HepG2 (cell line): Measurements from ENCODE around the gene SOCS1. TPM values are rescaled to one million over a fixed set of nuclear protein-coding genes. Genes with fewer than 3 reads are reported as not detected.
A peak's percentile ranks its signal among the peaks of the same experiment; 100 is the strongest.

ENCODE experiments used
- CENPT ChIP-seq: sonication (generic); formaldehyde crosslinking; IDR thresholded peaks from 2 replicates; pipeline ENCODE4 v1.8.0; 2022; ENCODE audit warnings: low read depth, mild to moderate bottlenecking, moderate library complexity, missing genetic modification reagents
- CSRNP1 ChIP-seq: sonication (generic); formaldehyde crosslinking; IDR thresholded peaks from 2 replicates; pipeline ENCODE4 v1.8.1; 2023; ENCODE audit warnings: mild to moderate bottlenecking, missing genetic modification reagents
- E2F2 ChIP-seq: sonication (generic); formaldehyde crosslinking; IDR thresholded peaks from 2 replicates; pipeline ENCODE4 v1.4.0; 2020; ENCODE audit warnings: missing genetic modification reagents, borderline replicate concordance
- GFI1 ChIP-seq: sonication (generic); formaldehyde crosslinking; IDR thresholded peaks from 2 replicates; pipeline ENCODE4 v1.5.0; 2020; ENCODE audit warnings: missing genetic modification reagents, mild to moderate bottlenecking, borderline replicate concordance
- HBP1 ChIP-seq: IDR thresholded peaks from 2 replicates; pipeline ENCODE4 v1.6.1; 2016; ENCODE audit warnings: low read depth, control low read depth
- HHEX ChIP-seq: IDR thresholded peaks from 2 replicates; pipeline ENCODE4 v1.6.1; 2016; ENCODE audit warnings: control low read depth
- KLF13 ChIP-seq: sonication (generic); formaldehyde crosslinking; IDR thresholded peaks from 2 replicates; pipeline ENCODE4 v1.4.0; 2020; ENCODE audit warnings: mild to moderate bottlenecking, missing genetic modification reagents
- MAZ ChIP-seq, 2 experiments: sonication (generic) in 1 of 2; formaldehyde crosslinking in 1 of 2; IDR thresholded peaks; 2 replicates each; pipeline versions ENCODE4 v1.5.0 to v1.6.1; 2012 to 2020; ENCODE audit warnings: low read depth in 2 of 2, mild to moderate bottlenecking in 2 of 2, borderline replicate concordance in 1 of 2, improper control_type of control experiment in 1 of 2, low read length in 1 of 2, missing genetic modification reagents in 1 of 2, moderate library complexity in 1 of 2
- MYC ChIP-seq: sonication (generic); formaldehyde crosslinking; IDR thresholded peaks from 2 replicates; pipeline ENCODE4 v1.9.0; 2021; ENCODE audit warnings: missing genetic modification reagents, borderline replicate concordance
- RAD51 ChIP-seq: fragments of 450-650 bp; IDR thresholded peaks from 2 replicates; pipeline ENCODE4 v1.6.1; 2016; ENCODE audit warnings: borderline replicate concordance
- RNF2 ChIP-seq: fragments of 450-650 bp; conservative IDR thresholded peaks from 2 replicates; pipeline ENCODE4 v1.6.1; 2016; ENCODE audit warnings: low read depth
- SP5 ChIP-seq: IDR thresholded peaks from 2 replicates; pipeline ENCODE4 v1.6.1; 2016; ENCODE audit warnings: low read depth, borderline replicate concordance
- SRF ChIP-seq: IDR thresholded peaks from 2 replicates; pipeline ENCODE4 v1.6.1; 2011; ENCODE audit warnings: mild to moderate bottlenecking, low read depth, low read length, moderate library complexity
- ZBTB20 ChIP-seq: sonication (generic); formaldehyde crosslinking; IDR thresholded peaks from 2 replicates; pipeline ENCODE4 v1.8.1; 2023; ENCODE audit warnings: missing genetic modification reagents, low read depth, mild to moderate bottlenecking, borderline replicate concordance
- ZBTB25 ChIP-seq: IDR thresholded peaks from 2 replicates; pipeline ENCODE4 v1.6.1; 2018; ENCODE audit warnings: missing genetic modification reagents
- ZBTB43 ChIP-seq: sonication (generic); formaldehyde crosslinking; conservative IDR thresholded peaks from 2 replicates; pipeline ENCODE4 v1.4.0; 2020; ENCODE audit warnings: missing genetic modification reagents
- ZNF296 ChIP-seq: sonication (generic); formaldehyde crosslinking; conservative IDR thresholded peaks from 2 replicates; pipeline ENCODE4 v1.5.0; 2020; ENCODE audit warnings: mild to moderate bottlenecking, missing genetic modification reagents
- ZNF543 ChIP-seq: sonication (generic); formaldehyde crosslinking; IDR thresholded peaks from 2 replicates; pipeline ENCODE4 v1.4.0; 2020; ENCODE audit warnings: mild to moderate bottlenecking, missing genetic modification reagents
- ZNF660 ChIP-seq: sonication (generic); formaldehyde crosslinking; IDR thresholded peaks from 2 replicates; pipeline ENCODE4 v1.5.1; 2020; ENCODE audit warnings: mild to moderate bottlenecking, low read depth, missing genetic modification reagents, borderline replicate concordance
- ZNF773 ChIP-seq: sonication (generic); formaldehyde crosslinking; IDR thresholded peaks from 2 replicates; pipeline ENCODE4 v1.4.0; 2020; ENCODE audit warnings: missing genetic modification reagents, borderline replicate concordance
- polyA plus RNA-seq, 8 experiments: library from polyadenylated mRNA; depleted of rRNA in 3 of 8; stranded (reverse) in 7 of 8; unstranded in 1 of 8; fragments of >200 nt; fragmentation: Illumina TruSeq in 4 of 8; extraction: Trizol in 4 of 8; gene quantifications; 2 replicates each; pipeline versions ENCODE4 v1.2.1 to v1.2.3, GENCODE V29; 2011 to 2016; ENCODE audit warnings: low read depth in 4 of 8, missing spikeins in 1 of 8, mixed read lengths in 1 of 8; ENCODE audit not compliant: insufficient read depth in 1 of 8
- total RNA-seq, 5 experiments: library from RNA; depleted of rRNA; stranded (reverse); fragments of >200 nt; fragmentation: Illumina TruSeq; extraction: Trizol; gene quantifications; 2 replicates each; pipeline ENCODE4 v1.2.3, GENCODE V29; 2016; ENCODE audit warnings: low read depth in 1 of 5
- TF ChIP-seq, protein P1 (sequence below): sonication (generic); formaldehyde crosslinking; IDR thresholded peaks from 2 replicates; pipeline ENCODE4 v1.5.0; 2020; ENCODE audit warnings: missing genetic modification reagents

Gene SOCS1
- total and polyA plus RNA-seq, 2 of the 13 experiments (the other 11 are each of a cell fraction or from before 2014, with no cell fraction given), result 5.3 to 6.3 TPM

- TF ChIP-seq GFI1 (CRISPR knock-in tag) (no peak), ZNF773 (CRISPR knock-in tag) (no peak), ZNF660 (CRISPR knock-in tag) (no peak), SP5 (CRISPR knock-in tag) (no peak), MYC (peak; percentile 31), HBP1 (CRISPR knock-in tag) (no peak), ZBTB20 (no peak), ZNF543 (CRISPR knock-in tag) (no peak), CENPT (CRISPR knock-in tag) (no peak), HHEX (CRISPR knock-in tag) (no peak), E2F2 (CRISPR knock-in tag) (no peak), MAZ (IDR thresholded peaks at IDR 0.05; ENCODE audit: borderline replicate concordance, low read depth, low read length) (no peak), MAZ (CRISPR knock-in tag; IDR thresholded peaks at IDR 0.05; ENCODE audit: low read depth) (no peak), SRF (no peak), RNF2 (no peak), ZBTB25 (CRISPR knock-in tag) (0 out of 2 replicates have a peak, but pooled peaks have one; percentile 18), ZNF296 (CRISPR knock-in tag) (no peak), RAD51 (no peak), CSRNP1 (CRISPR knock-in tag) (no peak), KLF13 (no peak), ZBTB43 (no peak)
- TF ChIP-seq, protein P1, sequence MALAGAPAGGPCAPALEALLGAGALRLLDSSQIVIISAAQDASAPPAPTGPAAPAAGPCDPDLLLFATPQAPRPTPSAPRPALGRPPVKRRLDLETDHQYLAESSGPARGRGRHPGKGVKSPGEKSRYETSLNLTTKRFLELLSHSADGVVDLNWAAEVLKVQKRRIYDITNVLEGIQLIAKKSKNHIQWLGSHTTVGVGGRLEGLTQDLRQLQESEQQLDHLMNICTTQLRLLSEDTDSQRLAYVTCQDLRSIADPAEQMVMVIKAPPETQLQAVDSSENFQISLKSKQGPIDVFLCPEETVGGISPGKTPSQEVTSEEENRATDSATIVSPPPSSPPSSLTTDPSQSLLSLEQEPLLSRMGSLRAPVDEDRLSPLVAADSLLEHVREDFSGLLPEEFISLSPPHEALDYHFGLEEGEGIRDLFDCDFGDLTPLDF (CRISPR knock-in tag), result no peak
These were observed 44.0 kb upstream of the SOCS1 start (continued) for GRCh38 chr16:11299865-11300559.
